GM18520 (cell line): ENCODE results near the gene ACAP1.

Experiments
- ATAC-seq: cut with Tn5 transposase; IDR thresholded peaks from one replicate; pipeline ENCODE4 v1.9.1; 2021; ENCODE audit not compliant: unreplicated experiment

ACAP1 gene

GRCh38 chr17:7336240-7337175 lies at the start of gene ACAP1:
Gene ACAP1 (plus strand): TSS chr17:7336529. CDS start chr17:7336735, 206 bp downstream.
- ATAC-seq, result peak; percentile 30

GRCh38 chr17:7289256-7290032 lies 46.9 kb upstream of the ACAP1 start:
- no peak for ATAC-seq

GRCh38 chr17:7290166-7290565 lies 46.2 kb upstream of the ACAP1 start:
- no peak for ATAC-seq

- ATAC-seq, result no peak
Observed at GRCh38 chr17:7290685-7291084, 45.6 kb upstream of the ACAP1 start.

GRCh38 chr17:7292194-7292593 lies 44.1 kb upstream of the ACAP1 start:
- ATAC-seq, result no peak

- ATAC-seq, result no peak
Observed at GRCh38 chr17:7292729-7293128, 43.6 kb upstream of the ACAP1 start.

- no peak for ATAC-seq
Observed at GRCh38 chr17:7293159-7293558, 43.2 kb upstream of the ACAP1 start.

GRCh38 chr17:7293816-7294613 lies 42.3 kb upstream of the ACAP1 start:
- no peak for ATAC-seq

GRCh38 chr17:7294614-7295153 lies 41.6 kb upstream of the ACAP1 start, which contains the start of gene YBX2:
Gene YBX2 (minus strand): TSS chr17:7294639. CDS start chr17:7294500, 139 bp downstream.
- no peak for ATAC-seq

GRCh38 chr17:7295230-7296180 lies 40.8 kb upstream of the ACAP1 start:
- no peak for ATAC-seq

- ATAC-seq, result no peak
Observed at GRCh38 chr17:7296189-7296861, 40.0 kb upstream of the ACAP1 start.

GRCh38 chr17:7304179-7304578 lies 32.1 kb upstream of the ACAP1 start:
- no peak for ATAC-seq

- ATAC-seq, result peak; percentile 62
Observed at GRCh38 chr17:7306911-7307685, 29.2 kb upstream of the ACAP1 start, which contains the start of gene EIF5A. Gene EIF5A (plus strand): TSS chr17:7307628. CDS start chr17:7309636, 2,008 bp downstream.

- ATAC-seq, result no peak
Observed at GRCh38 chr17:7307686-7308624, 28.4 kb upstream of the ACAP1 start.

- ATAC-seq, result no peak
Observed at GRCh38 chr17:7308625-7309433, 27.5 kb upstream of the ACAP1 start.

GRCh38 chr17:7309628-7310027 lies 26.7 kb upstream of the ACAP1 start:
- ATAC-seq, result no peak
